GM13976 (cell line): ENCODE results near the gene TMEM255B.

Experiments
- DNase-seq: peaks from one replicate; pipeline ENCODE4 v3.0.0; 2012; ENCODE audit warnings: low spot score
- CTCF ChIP-seq: IDR thresholded peaks from 2 replicates; pipeline ENCODE4 v1.5.1; 2012; ENCODE audit warnings: borderline replicate concordance, mild to moderate bottlenecking; ENCODE audit not compliant: insufficient read depth; ENCODE audit errors: extremely low read depth, missing control alignments, control extremely low read depth
- in situ Hi-C: fragments of 300-500 bp; cut with MboI; formaldehyde crosslinking; loops from one replicate; pipeline ENCODE4 v1.12.0; 2022; ENCODE audit warnings: low sequenced_read_pairs, mixed read lengths, inconsistent platforms; ENCODE audit not compliant: unreplicated experiment

The TMEM255B gene

DNA sequence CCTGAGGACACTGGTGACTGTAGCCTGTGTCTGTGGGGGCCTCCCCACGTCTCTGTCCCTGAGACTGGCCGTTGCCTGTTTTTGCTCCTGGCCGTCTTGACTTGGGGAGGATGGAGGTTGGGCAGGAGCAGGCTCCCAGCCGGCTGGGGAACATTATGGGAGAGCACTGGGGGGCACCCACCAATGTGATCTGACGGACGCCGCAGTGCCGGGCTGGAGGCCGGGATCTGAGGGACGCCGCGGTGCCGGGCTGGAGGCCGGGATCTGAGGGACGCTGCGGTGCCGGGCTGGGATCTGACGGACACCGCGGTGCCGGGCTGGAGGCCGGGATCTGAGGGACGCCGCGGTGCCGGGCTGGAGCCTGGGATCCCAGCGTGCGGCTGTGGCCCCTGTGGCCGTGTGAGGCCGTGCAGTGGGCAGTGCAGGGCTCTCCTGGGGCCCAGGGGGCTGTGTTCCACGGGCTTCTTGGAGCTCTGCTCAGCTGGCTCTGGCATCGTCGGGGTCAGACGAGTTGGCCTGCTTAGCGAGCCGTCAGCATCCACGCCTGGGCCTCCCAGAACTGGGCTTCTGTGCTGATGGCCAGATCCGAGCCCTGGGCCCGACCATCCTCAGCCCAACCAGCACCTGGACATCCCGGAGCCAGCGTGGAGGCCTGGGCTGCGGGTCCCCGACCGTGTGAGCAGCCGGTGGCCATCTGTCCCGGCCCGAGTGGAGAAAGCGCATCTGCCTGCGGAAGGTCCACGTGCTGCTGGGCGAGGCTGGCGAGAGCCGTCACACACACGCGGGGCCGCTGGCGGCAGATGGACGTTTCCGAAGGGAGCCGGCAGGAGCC lies 59.0 kb downstream of the TMEM255B start:
- TF ChIP-seq CTCF: no peak
- in situ Hi-C loops: no loop called here
- no peak for DNase-seq

GRCh38 chr13:113818700-113819295 lies 59.8 kb downstream of the TMEM255B start:
- in situ Hi-C loops: no loop called here
- TF ChIP-seq CTCF: no peak

GRCh38 chr13:113819341-113819730 lies 60.3 kb downstream of the TMEM255B start:
- no peak for TF ChIP-seq CTCF
- no peak for DNase-seq
- in situ Hi-C loops: no loop called here

More at GRCh38 chr13:113818700-113819295, 59.8 kb downstream of the TMEM255B start:
- DNase-seq: no peak

DNA sequence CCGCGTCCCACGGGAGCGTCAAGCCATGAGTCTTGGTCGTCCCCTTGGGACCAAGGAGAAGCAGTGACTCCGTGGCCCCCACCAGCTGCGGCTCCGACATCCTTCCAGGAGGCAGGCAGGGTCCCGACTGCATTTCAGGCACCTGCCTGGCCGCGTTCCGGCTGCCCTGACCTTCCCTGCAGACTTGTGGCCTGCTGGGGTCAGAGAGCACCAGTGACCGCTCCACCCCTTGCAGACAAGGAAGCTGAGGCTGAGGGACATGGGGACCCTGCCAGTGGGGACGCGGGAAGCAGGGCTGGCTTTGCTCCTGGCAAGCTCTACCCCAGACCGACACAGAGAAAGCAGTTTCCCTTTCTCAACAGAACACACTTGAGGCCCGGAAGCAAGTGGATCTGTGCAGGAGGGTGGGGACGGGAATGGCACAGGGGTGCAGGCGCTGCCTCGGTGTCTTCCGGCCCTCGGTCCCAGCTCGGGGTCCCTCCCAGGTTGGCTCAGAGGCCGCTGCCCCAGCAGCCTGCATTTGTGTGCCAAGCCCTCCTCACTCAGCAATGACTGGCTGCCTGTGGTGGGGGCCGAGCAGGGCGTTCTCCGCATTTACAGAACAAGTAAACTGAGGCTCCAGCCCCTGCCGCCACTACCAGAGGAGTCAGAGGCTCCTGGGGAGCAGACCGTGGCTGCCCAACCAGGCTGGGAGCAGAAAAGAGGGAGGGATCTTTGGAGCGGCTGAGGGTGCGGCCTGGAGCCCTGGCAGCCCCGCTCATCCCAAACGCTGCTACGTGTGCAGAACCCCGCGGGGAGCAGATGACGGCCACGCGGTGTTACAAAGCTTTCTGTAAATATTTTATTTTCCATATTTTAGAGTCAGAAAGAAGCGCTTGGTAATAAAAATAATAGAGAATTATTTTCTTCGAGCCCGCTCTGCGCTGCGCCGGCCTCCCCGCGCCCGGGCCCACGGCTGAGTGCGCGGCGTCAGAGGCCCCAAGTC lies 61.0 kb downstream of the TMEM255B start:
- no peak for DNase-seq
- no peak for TF ChIP-seq CTCF
- in situ Hi-C loops: no loop called here

- TF ChIP-seq CTCF: no peak
- DNase-seq: no peak
- in situ Hi-C loops: no loop called here
Observed at GRCh38 chr13:113820813-113821651, 62.0 kb downstream of the TMEM255B start.

- in situ Hi-C loops: no loop called here
- no peak for DNase-seq
- no peak for TF ChIP-seq CTCF
Observed at GRCh38 chr13:113821847-113822246, 62.8 kb downstream of the TMEM255B start.
